ENCODE measurements around the gene SPPL3. TPM values are rescaled to one million over a fixed set of nuclear protein-coding genes. Genes with fewer than 3 reads are reported as not detected.
"Not testable (repeated sequence)": the region's sequence is repeated elsewhere in the genome, so short reads cannot be mapped to it uniquely, and the experiment has no call there.

Gene SPPL3, protein sequence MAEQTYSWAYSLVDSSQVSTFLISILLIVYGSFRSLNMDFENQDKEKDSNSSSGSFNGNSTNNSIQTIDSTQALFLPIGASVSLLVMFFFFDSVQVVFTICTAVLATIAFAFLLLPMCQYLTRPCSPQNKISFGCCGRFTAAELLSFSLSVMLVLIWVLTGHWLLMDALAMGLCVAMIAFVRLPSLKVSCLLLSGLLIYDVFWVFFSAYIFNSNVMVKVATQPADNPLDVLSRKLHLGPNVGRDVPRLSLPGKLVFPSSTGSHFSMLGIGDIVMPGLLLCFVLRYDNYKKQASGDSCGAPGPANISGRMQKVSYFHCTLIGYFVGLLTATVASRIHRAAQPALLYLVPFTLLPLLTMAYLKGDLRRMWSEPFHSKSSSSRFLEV
- total RNA-seq (10 to 100 TPM; 44.5 to 46.5 TPM), polyA plus RNA-seq (ENCODE audit: insufficient read length in 6 of 6) (10 to 100 TPM; 63.5 to 76.2 (median 69.9) TPM)
- long read RNA-seq, donor 1, full-length matches to known transcripts = 23 of 23 reads
- long read RNA-seq, donor 1, partial matches to known transcripts = 0 of 23 reads
- long read RNA-seq, donor 1, other reads (novel, unspliced or antisense) = 0 of 23 reads
- long read RNA-seq, donor 2, full-length matches to known transcripts = 22 of 27 reads
- long read RNA-seq, donor 2, partial matches to known transcripts = 5 of 27 reads
- long read RNA-seq, donor 2, other reads (novel, unspliced or antisense) = 0 of 27 reads
- long read RNA-seq, donor 3, full-length matches to known transcripts = 24 of 24 reads
- long read RNA-seq, donor 3, partial matches to known transcripts = 0 of 24 reads
- long read RNA-seq, donor 3, other reads (novel, unspliced or antisense) = 0 of 24 reads
- long read RNA-seq, donor 4, partial matches to known transcripts = 1 of 2 reads
- long read RNA-seq, donor 4, other reads (novel, unspliced or antisense) = 1 of 2 reads
- long read RNA-seq, donor 5, full-length matches to known transcripts = 17 of 17 reads
- long read RNA-seq, donor 5, partial matches to known transcripts = 0 of 17 reads
- long read RNA-seq, donor 5, other reads (novel, unspliced or antisense) = 0 of 17 reads
- long read RNA-seq, donor 6, full-length matches to known transcripts = 12 of 12 reads
- long read RNA-seq, donor 6, partial matches to known transcripts = 0 of 12 reads
- long read RNA-seq, donor 6, other reads (novel, unspliced or antisense) = 0 of 12 reads
- long read RNA-seq, donor 7, full-length matches to known transcripts = 13 of 13 reads
- long read RNA-seq, donor 7, partial matches to known transcripts = 0 of 13 reads
- long read RNA-seq, donor 7, other reads (novel, unspliced or antisense) = 0 of 13 reads
- long read RNA-seq, donor 8, full-length matches to known transcripts = 17 of 17 reads
- long read RNA-seq, donor 8, partial matches to known transcripts = 0 of 17 reads
- long read RNA-seq, donor 8, other reads (novel, unspliced or antisense) = 0 of 17 reads
- long read RNA-seq, donor 9 = 0 reads
- long read RNA-seq, donor 10, full-length matches to known transcripts = 3 of 4 reads
- long read RNA-seq, donor 10, partial matches to known transcripts = 0 of 4 reads
- long read RNA-seq, donor 10, other reads (novel, unspliced or antisense) = 1 of 4 reads
- long read RNA-seq, donor 11, full-length matches to known transcripts = 24 of 29 reads
- long read RNA-seq, donor 11, partial matches to known transcripts = 5 of 29 reads
- long read RNA-seq, donor 11, other reads (novel, unspliced or antisense) = 0 of 29 reads
- long read RNA-seq, donor 12, full-length matches to known transcripts = 15 of 15 reads
- long read RNA-seq, donor 12, partial matches to known transcripts = 0 of 15 reads
- long read RNA-seq, donor 12, other reads (novel, unspliced or antisense) = 0 of 15 reads

DNA sequence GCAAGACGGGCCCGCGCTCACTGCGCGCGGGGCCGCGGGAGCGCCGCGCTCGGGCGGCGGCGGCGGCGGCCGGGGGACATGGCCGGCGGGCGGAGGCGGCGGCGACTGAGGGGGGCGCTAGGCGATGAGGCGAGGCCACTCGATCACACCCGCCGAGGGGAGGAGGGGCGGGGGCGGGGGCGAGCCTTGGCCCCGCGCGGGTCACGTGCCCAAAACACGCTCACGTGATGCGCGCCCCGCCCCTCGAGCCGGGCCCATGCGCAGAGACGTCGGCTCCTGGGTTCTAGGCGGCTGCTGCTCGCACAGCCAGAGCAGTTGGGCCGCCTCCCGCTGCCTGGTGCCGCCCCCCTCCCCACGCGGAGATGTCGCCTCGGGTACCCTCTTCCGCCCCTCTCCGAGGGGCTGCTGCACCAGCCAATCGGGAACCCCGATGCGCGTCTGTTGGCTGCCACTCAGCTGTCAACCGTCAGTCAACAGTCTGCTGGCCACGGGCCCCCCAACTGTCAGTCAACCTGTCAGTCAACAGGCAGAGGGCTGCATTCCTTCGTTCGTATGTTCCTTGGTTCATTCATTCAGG, at the start of gene SPPL3:
SPPL3 (minus strand) TSS at position 162 of the 577 bp plus-strand sequence. CDS start 491 bp downstream, outside the sequence.
- TF ChIP-seq, protein P1, sequence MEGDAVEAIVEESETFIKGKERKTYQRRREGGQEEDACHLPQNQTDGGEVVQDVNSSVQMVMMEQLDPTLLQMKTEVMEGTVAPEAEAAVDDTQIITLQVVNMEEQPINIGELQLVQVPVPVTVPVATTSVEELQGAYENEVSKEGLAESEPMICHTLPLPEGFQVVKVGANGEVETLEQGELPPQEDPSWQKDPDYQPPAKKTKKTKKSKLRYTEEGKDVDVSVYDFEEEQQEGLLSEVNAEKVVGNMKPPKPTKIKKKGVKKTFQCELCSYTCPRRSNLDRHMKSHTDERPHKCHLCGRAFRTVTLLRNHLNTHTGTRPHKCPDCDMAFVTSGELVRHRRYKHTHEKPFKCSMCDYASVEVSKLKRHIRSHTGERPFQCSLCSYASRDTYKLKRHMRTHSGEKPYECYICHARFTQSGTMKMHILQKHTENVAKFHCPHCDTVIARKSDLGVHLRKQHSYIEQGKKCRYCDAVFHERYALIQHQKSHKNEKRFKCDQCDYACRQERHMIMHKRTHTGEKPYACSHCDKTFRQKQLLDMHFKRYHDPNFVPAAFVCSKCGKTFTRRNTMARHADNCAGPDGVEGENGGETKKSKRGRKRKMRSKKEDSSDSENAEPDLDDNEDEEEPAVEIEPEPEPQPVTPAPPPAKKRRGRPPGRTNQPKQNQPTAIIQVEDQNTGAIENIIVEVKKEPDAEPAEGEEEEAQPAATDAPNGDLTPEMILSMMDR (IDR thresholded peaks at IDR 0.05) = no peak
- H3K27me3 ChIP-seq = no peaks in the 10 kb centered on the region
- H3K4me1 ChIP-seq = peaks cover 12 to 29% of the 10 kb centered on the region in 2 donors
- H3K36me3 ChIP-seq = no peaks in the 10 kb centered on the region
- H3K9me3 ChIP-seq = no peaks in the 10 kb centered on the region
- peak; percentile 94 for ATAC-seq
- intact Hi-C loops (cut with DNase I) = no loop called here
- peak within 1 kb of the TSS; percentile 86 to 96 for H3K4me3 ChIP-seq
- H3K27ac ChIP-seq = peak within 1 kb of the TSS; percentile 79 to 92
- DNase-seq = peak; percentile 85 to 97 (median 94)

DNA sequence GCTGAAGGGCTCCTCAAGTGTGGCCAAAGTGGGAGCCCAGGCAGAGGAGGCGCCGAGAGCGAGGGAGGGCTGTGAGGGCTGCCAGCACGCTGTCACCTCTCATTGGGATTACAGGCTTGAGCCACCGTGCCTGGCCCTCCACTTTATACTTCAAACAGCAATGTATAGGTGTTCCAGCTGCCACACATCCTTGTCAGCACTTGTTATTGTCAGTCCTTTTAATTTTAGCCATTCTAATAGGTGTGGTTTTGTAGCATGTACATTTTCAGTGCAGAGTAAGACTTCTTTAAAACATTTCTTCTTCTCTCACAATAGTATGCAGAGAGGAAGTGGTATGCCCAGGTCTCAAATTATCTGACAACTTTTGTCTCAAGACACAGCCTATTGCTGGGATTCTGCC, 46.6 kb upstream of the SPPL3 start:
- no peak overlapping the region for H3K27ac ChIP-seq
- intact Hi-C loops (cut with DNase I) = no loop called here
- no peak overlapping the region for H3K4me3 ChIP-seq
- no peak for ATAC-seq
- H3K9me3 ChIP-seq = no peaks in the 10 kb centered on the region
- H3K4me1 ChIP-seq = no peaks in the 10 kb centered on the region
- H3K27me3 ChIP-seq = no peaks in the 10 kb centered on the region
- DNase-seq = no peak
- H3K36me3 ChIP-seq = no peaks in the 10 kb centered on the region
- TF ChIP-seq, protein P1 (IDR thresholded peaks at IDR 0.05) = no peak

DNA sequence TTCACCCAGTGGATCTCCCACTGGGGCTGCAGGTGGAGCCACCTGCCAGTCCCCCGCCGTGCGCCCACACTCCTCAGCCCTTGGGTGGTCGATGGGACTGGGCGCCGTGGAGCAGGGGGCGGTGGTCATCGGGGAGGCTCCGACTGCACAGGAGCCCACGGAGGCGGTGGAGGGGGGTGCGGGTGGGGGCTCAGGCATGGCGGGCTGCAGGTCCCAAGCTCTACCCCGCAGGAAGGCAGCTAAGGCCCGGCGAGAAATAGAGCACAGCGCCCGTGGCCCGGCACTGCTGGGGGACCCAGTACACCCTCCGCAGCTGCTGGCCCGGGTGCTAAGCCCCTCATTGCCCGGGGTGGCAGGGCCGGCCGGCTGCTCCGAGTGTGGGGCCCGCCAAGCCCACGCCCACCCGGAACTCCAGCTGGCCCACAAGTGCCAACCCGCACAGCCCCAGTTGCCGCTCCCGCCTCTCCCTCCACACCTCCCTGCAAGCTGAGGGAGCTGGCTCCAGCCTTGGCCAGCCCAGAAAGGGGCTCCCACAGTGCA, 46.2 kb upstream of the SPPL3 start:
- H3K4me1 ChIP-seq; ATAC-seq; H3K27ac ChIP-seq; H3K36me3 ChIP-seq; H3K4me3 ChIP-seq; H3K9me3 ChIP-seq; H3K27me3 ChIP-seq; DNase-seq; intact Hi-C loops (cut with DNase I): not testable (repeated sequence)

DNA sequence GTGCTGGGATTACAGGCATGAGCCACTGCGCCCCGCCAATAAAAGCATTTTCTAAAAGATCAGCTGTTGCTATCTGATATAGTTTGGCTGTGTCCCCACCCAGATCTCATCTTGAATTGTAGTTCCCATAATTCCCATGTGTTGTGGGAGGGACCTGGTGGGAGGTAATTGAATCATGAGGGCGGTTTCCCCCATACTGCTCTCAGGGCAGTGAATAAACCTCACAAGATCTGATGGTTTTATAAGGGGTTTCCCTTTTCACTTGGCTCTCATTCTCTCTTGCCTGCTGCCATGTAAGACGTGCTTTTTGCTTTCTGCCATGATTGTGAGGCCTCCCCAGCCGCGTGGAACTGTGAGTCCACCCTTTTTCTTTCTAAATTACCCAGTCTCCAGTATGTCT, 41.4 kb upstream of the SPPL3 start:
- ATAC-seq; H3K9me3 ChIP-seq; DNase-seq; H3K4me1 ChIP-seq; H3K27me3 ChIP-seq; H3K4me3 ChIP-seq; intact Hi-C loops (cut with DNase I); H3K36me3 ChIP-seq; H3K27ac ChIP-seq: not testable (repeated sequence)

DNA sequence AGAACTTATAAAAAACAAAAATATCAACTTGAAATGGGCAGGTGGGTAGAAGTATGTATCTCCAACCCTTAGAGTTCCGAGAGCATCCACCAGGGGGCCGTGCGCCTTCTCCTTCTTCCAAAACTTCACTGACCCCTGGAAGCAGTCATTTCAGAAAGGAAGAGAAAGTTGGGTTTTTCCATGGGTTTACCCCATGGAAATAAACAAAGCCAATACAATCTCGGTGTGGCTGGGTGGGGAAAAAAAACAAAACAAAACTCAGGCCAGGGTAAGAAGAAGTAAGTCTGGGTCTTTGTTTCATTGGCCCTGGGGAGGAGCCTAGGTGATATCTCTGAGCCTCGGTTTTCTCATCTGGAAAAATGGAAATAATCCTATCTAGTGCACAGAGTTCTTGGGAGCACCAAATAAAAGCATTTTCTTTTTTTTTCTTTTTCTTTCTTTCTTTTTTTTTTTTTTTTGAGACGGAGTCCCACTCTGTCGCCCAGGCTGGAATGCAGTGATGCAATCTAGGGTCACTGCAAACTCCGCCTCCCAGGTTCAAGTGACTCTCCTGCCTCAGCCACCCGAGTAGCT, 40.6 kb upstream of the SPPL3 start:
- no peak overlapping the region for H3K4me3 ChIP-seq
- no peaks in the 10 kb centered on the region for H3K27me3 ChIP-seq
- intact Hi-C loops (cut with DNase I) = no loop called here
- peaks cover 0 to 14% of the 10 kb centered on the region in 2 donors for H3K4me1 ChIP-seq
- H3K9me3 ChIP-seq = no peaks in the 10 kb centered on the region
- no peaks in the 10 kb centered on the region for H3K36me3 ChIP-seq
- peak; percentile 77 for ATAC-seq
- no peak overlapping the region for H3K27ac ChIP-seq
- peak; percentile 18 to 79 (median 44) for DNase-seq
- TF ChIP-seq, protein P1 (IDR thresholded peaks at IDR 0.05) = peak; percentile 53 to 68
